Activated CD4-positive, alpha-beta T cell treated with anti-CD3 and anti-CD28 coated beads, Interleukin-2, amount 10 ng/mL, durations not matched to agents 7 days and 5 days (primary cell): ENCODE data around the gene MERTK. TPM values are rescaled to one million over a fixed set of nuclear protein-coding genes. Genes with fewer than 3 reads are reported as not detected.

Experiments
- CTCF ChIA-PET: fragments of 350-600 bp; sonication (Branson Sonifier 250); formaldehyde crosslinking; loops from one replicate; lab custom pipeline; 2021; ENCODE audit warnings: antibody characterized with exemption; lab: Charles Lee
- POLR2A ChIA-PET: fragments of 350-600 bp; sonication (Branson Sonifier 250); formaldehyde crosslinking; loops from one replicate; lab custom pipeline; 2021; ENCODE audit warnings: antibody characterized with exemption; lab: Charles Lee
- DNase-seq: peaks from one replicate; pipeline ENCODE4 v3.0.0-alpha.2; 2020
- H3K27ac Mint-ChIP-seq: one replicate; pipeline ENCODE4 v1.8.0; 2021; ENCODE audit warnings: mild to moderate bottlenecking, moderate library complexity, mixed read lengths
- H3K27me3 Mint-ChIP-seq: one replicate; pipeline ENCODE4 v1.8.0; 2021; ENCODE audit warnings: mixed read lengths
- H3K36me3 Mint-ChIP-seq: one replicate; pipeline ENCODE4 v1.8.0; 2021; ENCODE audit warnings: low read depth, mixed read lengths
- H3K4me1 Mint-ChIP-seq: one replicate; pipeline ENCODE4 v1.8.0; 2021; ENCODE audit warnings: mixed read lengths
- H3K4me3 Mint-ChIP-seq: one replicate; pipeline ENCODE4 v1.8.0; 2021; ENCODE audit warnings: mild to moderate bottlenecking, moderate library complexity, mixed read lengths
- H3K9me3 Mint-ChIP-seq: one replicate; pipeline ENCODE4 v1.8.0; 2021; ENCODE audit warnings: mixed read lengths
- total RNA-seq, 2 experiments: library from RNA; stranded (reverse); gene quantifications; one replicate each; pipeline ENCODE4 v1.2.3, GENCODE V29; 2021

The MERTK gene
- total RNA-seq, 2 experiments from 2014 or later = 0.20 to 0.21 TPM

DNA sequence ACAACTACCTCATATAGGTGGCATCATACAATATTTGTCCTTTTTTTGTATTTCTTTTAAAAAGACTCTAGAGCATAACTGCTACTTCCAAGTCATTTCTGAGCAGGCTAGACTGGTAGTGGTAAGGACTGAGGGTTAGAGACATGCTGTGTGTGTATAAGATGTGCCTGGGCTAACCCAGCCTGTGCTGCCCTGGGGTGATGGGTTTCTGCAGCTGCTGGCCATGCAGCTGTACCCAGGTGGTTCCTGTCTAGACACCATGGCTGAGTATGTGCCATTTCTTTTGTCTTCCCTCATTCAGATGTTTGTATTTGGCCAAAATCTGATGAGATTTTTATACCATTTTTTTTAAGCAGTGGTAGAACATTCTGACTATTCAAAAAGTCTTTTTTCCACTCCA lies 40.0 kb downstream of the MERTK start:
- POLR2A ChIA-PET = no interaction called here
- no peak for DNase-seq
- H3K9me3 Mint-ChIP-seq = peaks cover 2% of the 10 kb centered on the region

DNA sequence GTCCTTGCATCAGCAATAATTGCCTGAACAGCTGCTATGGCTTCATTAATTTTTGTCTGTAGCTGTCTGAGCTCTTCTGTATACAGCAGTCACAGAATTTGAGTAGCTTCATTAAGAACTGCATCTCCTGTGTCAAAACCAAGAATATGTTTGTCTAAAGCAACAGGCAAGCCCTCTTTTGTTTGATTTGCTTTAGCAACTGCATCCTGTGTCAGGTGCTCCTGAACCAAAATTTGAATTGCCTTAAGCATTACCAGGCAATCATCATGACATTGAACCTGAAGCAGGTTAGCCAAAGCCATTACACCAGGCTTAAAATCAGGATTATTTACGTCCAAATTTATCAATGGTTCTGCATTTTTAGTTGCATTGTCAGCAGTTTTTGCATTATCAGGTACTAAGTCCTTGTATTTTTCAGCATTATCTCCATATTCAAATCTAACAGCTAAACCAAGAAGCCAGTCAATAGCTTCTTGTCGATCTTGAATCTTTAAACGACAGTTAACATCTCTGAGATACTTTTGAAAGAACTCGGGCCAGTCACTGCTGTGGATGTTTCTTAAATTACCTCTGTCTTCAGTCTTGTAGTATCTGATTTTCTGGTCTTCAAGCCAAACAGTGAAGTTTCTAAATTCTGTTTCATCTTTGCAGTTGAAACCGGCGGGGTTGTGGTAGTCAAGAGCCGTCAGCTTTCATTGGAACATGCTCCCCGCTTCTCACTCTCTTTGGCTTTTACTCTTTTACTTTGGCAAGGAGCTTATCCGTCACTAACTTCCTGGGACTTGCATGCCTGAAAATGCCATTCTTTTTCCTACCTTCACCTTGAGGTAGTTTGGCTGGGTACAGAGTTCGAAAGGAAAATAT lies 42.2 kb downstream of the MERTK start:
- ChIA-PET CTCF (interaction anchor here (0.6 to 1.9 kb wide), 4 partner anchors 9 to 329 kb away, joined by 3 to 4 read pairs (median 3); no protein-coding TSS in a partner anchor), POLR2A (no interaction called here)
- Mint-ChIP-seq H3K36me3 (no peaks in the 10 kb centered on the region), H3K27ac (no peak overlapping the region), H3K4me1 (no peaks in the 10 kb centered on the region), H3K4me3 (no peak overlapping the region), H3K9me3 (no peaks in the 10 kb centered on the region), H3K27me3 (peaks cover 5% of the 10 kb centered on the region)
- no peak for DNase-seq

More for the DNA sequence above, 40.0 kb downstream of the MERTK start:
- no peak overlapping the region for H3K4me3 Mint-ChIP-seq
- no peaks in the 10 kb centered on the region for H3K36me3 Mint-ChIP-seq
- H3K27me3 Mint-ChIP-seq = peaks cover 11% of the 10 kb centered on the region
- no peak overlapping the region for H3K27ac Mint-ChIP-seq
- H3K4me1 Mint-ChIP-seq = no peaks in the 10 kb centered on the region
- CTCF ChIA-PET = interaction anchor here (1.3 to 1.9 kb wide), 2 partner anchors 11 to 16 kb away, joined by 3 to 4 read pairs; no protein-coding TSS in a partner anchor

DNA sequence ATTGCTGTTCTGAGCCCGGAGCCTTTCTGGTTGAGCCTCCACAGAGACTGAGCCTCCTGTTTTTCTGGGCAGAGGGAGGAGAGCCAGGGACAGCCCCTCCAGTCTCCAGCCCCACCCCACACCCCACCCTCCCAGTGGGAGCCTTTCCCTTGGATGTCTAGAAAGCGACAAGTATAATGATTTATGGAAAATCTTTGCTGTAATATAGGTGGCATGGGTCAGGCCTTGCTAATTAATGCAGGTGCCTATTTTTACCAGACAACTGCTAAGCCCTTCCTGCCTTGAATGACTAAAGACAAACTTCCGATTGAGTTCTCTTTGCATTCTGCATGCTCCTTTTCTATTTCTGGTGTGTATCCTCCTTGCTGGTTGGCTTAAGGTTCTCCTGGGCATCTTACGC lies 43.1 kb downstream of the MERTK start:
- Mint-ChIP-seq H3K27me3 (peaks cover 6% of the 10 kb centered on the region), H3K4me1 (no peaks in the 10 kb centered on the region), H3K4me3 (no peak overlapping the region), H3K36me3 (no peaks in the 10 kb centered on the region), H3K27ac (no peak overlapping the region), H3K9me3 (no peaks in the 10 kb centered on the region)
- ChIA-PET POLR2A (no interaction called here), CTCF (interaction anchor here (0.7 to 1.1 kb wide), 2 partner anchors 10 to 778 kb away, joined by 3 read pairs; no protein-coding TSS in a partner anchor)
- DNase-seq = no peak

DNA sequence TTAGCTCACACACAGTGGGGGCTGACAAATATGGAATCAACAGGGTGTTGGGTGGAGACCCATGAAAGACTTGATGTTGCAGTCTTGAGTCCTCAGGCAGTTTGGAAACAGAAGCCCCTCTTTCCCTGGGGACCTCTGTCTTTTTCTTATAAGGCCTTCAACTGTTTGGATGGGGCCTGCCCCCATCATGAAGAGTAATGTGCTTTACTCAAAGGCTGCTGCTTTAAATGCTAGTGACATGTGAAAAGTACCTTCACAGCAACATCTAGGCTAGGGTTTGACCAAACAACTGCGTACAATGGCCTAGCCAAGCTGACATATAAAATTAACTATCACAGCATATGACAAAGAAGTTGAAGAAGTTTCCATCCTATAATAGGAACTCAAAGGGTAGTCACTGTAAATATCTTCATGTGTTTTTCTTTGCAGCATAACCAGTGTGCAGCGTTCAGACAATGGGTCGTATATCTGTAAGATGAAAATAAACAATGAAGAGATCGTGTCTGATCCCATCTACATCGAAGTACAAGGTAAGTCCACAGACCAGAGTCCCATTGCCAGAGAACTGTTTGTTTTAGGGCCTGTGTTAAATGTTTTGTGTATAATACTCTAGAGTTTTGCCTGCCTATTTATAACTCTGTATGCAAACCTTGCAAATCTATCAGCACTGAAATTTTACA lies 46.3 kb downstream of the MERTK start:
- no peak overlapping the region for H3K4me3 Mint-ChIP-seq
- DNase-seq = peak; percentile 10
- POLR2A ChIA-PET = interaction anchor here (0.6 kb wide), 1 partner anchor 11 kb away, joined by 4 read pairs; no protein-coding TSS in a partner anchor
- no peak overlapping the region for H3K27ac Mint-ChIP-seq
- CTCF ChIA-PET = no interaction called here
- no peaks in the 10 kb centered on the region for H3K4me1 Mint-ChIP-seq
- no peaks in the 10 kb centered on the region for H3K9me3 Mint-ChIP-seq
- H3K27me3 Mint-ChIP-seq = peaks cover 4% of the 10 kb centered on the region
- no peaks in the 10 kb centered on the region for H3K36me3 Mint-ChIP-seq

DNA sequence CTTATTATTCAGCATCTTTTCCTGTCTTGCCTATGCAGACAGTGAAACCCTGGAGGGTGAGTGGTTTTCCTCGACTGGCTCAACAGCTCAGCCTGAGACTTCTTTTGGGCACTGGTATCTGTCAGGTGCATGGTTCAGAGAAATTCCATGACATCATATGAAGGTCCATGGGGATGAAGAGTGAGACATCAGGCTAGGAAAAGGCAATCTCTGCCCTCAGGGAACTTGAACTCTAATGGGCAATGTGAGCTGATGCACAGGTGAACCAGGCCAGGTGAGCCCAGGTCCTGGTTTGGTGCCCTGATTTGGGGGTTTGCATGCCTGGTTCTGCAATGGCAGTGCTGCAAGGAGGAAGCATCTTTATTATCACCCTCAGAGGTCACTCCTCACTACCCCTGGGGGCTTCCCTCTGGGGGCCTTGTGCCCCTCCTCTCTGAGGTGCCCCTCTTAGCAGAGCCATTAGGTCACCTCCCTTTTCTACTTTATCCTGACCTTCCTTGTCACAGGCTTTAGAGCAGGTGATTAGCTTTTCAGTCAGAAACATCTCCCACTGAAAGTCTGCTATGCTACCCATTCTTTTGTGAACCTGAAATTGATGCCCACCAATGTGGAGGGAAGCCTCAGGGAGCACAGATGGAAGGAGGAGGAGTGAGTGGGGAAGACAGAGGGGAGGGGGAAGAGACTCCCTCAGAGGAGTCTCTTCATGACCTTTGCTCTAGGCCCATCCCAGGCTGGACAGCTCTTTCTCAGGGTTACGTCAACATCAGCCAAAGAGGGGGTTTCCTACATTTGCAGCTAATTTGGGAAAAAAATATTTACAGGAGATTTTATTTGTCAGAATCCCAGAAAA lies 47.3 kb downstream of the MERTK start:
- Mint-ChIP-seq H3K9me3 (no peaks in the 10 kb centered on the region), H3K36me3 (no peaks in the 10 kb centered on the region), H3K4me3 (no peak overlapping the region), H3K27me3 (peaks cover 6% of the 10 kb centered on the region), H3K27ac (no peak overlapping the region), H3K4me1 (no peaks in the 10 kb centered on the region)
- ChIA-PET POLR2A (no interaction called here), CTCF (interaction anchor here (1.0 to 1.2 kb wide), 2 partner anchors 9 to 24 kb away, joined by 4 to 5 read pairs; no protein-coding TSS in a partner anchor)
- no peak for DNase-seq

DNA sequence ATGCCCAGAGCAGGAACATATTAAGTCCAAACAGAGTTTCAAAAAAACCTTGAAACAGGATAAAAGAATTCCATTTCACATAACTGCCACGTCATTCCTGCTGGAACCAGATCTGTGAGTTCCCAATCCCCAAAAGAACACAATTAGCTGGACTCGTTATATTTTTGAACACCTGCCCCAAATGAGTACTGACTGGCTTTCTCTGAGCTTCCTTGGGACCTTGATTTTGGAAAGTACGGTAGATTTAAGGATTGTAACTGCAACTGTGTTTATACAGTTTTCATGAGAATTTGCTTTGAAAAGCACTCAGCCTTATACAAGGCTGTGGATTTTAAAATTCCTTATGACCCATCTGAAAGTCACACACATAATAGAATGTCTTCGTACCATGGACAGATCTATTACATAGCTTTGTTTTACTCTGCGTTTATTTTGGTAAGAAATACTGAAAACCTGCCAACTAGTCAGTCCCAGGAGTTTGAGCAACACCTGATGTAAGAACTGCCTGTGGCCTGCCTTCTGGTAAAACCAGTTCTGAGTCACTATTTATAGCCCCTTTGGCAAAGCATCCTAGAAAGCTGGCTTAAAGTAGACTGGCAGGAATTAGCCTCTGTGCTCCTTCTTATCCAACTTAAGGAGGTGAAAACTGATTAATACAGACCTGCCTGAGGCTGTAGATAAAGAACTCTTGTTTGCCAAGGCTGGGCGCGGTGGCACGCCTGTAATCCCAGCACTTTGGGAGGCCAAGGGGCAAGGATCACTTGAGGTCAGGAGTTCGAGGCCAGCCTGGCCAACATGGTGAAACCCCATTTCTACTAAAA lies 48.1 kb downstream of the MERTK start:
- Mint-ChIP-seq H3K27ac (no peak overlapping the region), H3K27me3 (peaks cover 6% of the 10 kb centered on the region), H3K9me3 (no peaks in the 10 kb centered on the region), H3K4me1 (no peaks in the 10 kb centered on the region), H3K36me3 (no peaks in the 10 kb centered on the region), H3K4me3 (no peak overlapping the region)
- POLR2A ChIA-PET = no interaction called here
- CTCF ChIA-PET = interaction anchor here (1.0 to 1.2 kb wide), 2 partner anchors 9 to 25 kb away, joined by 4 to 5 read pairs; no protein-coding TSS in a partner anchor
- no peak for DNase-seq

DNA sequence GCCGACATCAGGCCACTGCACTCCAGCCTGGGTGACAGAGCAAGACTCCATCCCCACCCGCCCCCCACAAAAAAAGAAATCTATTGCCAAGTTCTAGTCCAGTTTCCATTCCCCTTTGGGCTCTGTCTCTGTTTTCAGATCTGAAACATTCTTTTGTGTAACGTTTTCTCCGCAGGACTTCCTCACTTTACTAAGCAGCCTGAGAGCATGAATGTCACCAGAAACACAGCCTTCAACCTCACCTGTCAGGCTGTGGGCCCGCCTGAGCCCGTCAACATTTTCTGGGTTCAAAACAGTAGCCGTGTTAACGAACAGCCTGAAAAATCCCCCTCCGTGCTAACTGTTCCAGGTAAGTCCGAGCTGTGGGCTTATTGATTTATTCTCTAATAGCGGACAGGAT lies 48.8 kb downstream of the MERTK start:
- Mint-ChIP-seq H3K27ac (no peak overlapping the region), H3K4me3 (no peak overlapping the region), H3K27me3 (peaks cover 6% of the 10 kb centered on the region), H3K36me3 (no peaks in the 10 kb centered on the region), H3K4me1 (no peaks in the 10 kb centered on the region), H3K9me3 (no peaks in the 10 kb centered on the region)
- POLR2A ChIA-PET = no interaction called here
- DNase-seq = no peak
- CTCF ChIA-PET = interaction anchor here (1.0 kb wide), 1 partner anchor 26 kb away, joined by 4 read pairs; no protein-coding TSS in a partner anchor

DNA sequence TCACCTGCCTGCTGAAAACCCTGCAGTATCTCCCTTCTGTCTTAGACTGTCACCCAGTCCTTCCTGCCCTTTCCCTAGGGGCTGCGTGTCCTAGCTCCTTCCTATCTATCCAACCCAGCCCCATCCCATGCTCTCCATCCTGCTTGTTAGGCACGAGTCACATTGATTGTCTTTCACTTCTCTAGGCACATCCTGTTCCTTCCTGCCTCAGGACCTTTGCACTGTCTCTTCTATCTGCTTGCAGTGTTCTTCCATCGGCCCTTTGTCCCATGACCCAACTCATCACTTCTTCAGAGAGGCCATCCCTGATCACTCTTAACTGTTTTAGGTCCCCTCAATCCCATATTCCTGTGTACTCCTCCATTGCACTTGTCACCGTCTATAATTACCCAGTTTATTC lies 50.4 kb downstream of the MERTK start:
- Mint-ChIP-seq H3K9me3 (no peaks in the 10 kb centered on the region), H3K36me3 (no peaks in the 10 kb centered on the region)

DNA sequence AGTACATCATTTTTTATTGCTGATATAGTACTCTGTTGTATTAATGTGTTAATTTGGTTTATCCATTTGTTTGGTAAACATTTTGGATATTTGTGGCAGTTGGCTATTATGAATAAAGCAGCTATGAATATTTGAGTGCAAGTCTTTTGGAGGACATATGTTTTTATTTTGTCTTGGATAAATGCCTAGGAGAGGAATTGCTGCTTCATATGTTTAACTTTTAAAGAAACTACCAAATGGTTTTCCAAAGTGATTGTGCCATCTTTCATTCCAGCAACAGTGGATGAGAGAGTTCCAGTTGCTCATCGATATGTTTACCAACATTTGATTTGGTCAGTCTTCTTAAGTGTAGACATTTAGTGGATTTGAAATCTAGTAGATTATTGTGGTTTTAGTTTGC lies 51.8 kb downstream of the MERTK start:
- DNase-seq = no peak
- Mint-ChIP-seq H3K27me3 (peaks cover 3% of the 10 kb centered on the region), H3K9me3 (no peaks in the 10 kb centered on the region), H3K36me3 (no peaks in the 10 kb centered on the region), H3K4me1 (no peaks in the 10 kb centered on the region), H3K4me3 (no peak overlapping the region), H3K27ac (no peak overlapping the region)
- ChIA-PET CTCF (no interaction called here), POLR2A (no interaction called here)

More for the DNA sequence above, 50.4 kb downstream of the MERTK start:
- ChIA-PET CTCF (no interaction called here), POLR2A (no interaction called here)
- Mint-ChIP-seq H3K27me3 (peaks cover 3% of the 10 kb centered on the region), H3K27ac (no peak overlapping the region), H3K4me3 (no peak overlapping the region), H3K4me1 (no peaks in the 10 kb centered on the region)
- DNase-seq = no peak

DNA sequence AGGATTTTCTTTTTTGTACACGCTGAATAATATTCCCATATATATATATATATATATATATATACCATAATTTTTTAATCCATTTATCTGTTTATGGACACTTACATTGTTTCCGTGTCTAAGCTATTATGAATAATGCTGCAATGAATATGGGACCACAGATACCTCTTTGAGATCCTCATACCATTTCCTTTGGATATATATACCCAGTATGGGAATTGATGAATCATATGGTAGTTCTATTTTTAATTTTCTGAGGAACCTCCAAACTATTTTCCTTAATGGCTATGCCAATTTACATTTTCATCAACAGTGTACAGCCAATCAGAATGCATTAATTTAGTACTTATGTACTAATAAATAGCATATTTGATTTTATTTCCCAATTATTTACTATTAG lies 53.1 kb downstream of the MERTK start:
- no peak for DNase-seq
- no peaks in the 10 kb centered on the region for H3K4me1 Mint-ChIP-seq
- ChIA-PET POLR2A (interaction anchor here (0.7 kb wide), 1 partner anchor 1171 kb away, joined by 3 read pairs; no protein-coding TSS in a partner anchor), CTCF (interaction anchor here (0.6 kb wide), 1 partner anchor 34 kb away, joined by 3 read pairs; no protein-coding TSS in a partner anchor)
- no peak overlapping the region for H3K27ac Mint-ChIP-seq
- no peaks in the 10 kb centered on the region for H3K9me3 Mint-ChIP-seq
- H3K36me3 Mint-ChIP-seq = no peaks in the 10 kb centered on the region
- H3K27me3 Mint-ChIP-seq = peaks cover 2% of the 10 kb centered on the region
- H3K4me3 Mint-ChIP-seq = no peak overlapping the region

DNA sequence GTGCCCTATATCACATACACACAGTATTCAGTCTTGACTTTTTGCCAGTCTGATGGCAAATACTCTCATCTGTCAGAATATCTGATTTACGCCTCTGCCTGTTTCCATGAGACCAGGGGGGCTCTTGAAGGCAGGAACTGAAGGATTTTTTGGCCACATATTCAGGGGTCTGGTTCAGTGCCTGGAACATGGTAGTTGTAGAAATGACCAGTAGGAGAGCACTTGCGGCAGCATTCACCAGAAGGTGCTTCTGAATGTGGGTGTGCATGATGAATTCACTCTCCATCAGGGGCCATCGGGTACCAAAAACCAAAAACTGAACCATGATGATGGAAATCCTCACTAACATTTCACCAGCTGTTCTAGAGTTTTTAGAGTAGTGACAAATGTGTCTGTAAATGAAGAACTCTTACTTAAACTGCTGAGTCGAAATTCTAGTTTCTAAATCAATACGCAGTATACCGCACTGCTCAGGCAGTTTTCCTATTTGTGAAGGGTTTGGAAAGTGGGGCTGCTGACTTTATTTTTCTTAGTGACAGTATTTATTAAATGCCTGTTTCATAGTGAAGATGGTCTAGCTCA lies 54.6 kb downstream of the MERTK start:
- Mint-ChIP-seq H3K4me1 (no peaks in the 10 kb centered on the region), H3K4me3 (no peak overlapping the region), H3K27ac (no peak overlapping the region), H3K9me3 (no peaks in the 10 kb centered on the region), H3K36me3 (no peaks in the 10 kb centered on the region), H3K27me3 (peaks cover 2% of the 10 kb centered on the region)
- CTCF ChIA-PET = interaction anchor here (0.6 kb wide), 2 partner anchors 108 to 871 kb away, joined by 3 read pairs; no protein-coding TSS in a partner anchor
- no peak for DNase-seq
- POLR2A ChIA-PET = no interaction called here
